KMS-11 (cell line): Measurements from ENCODE around the gene HHAT.

Experiments used
- H2AFZ ChIP-seq: fragments of 200-600 bp; sonication (generic); 2 replicates; pipeline ENCODE4 v1.6.1; 2016; ENCODE audit warnings: antibody characterized with exemption, mixed run types, low read depth
- H3K27ac ChIP-seq: fragments of 200-600 bp; sonication (generic); 2 replicates; pipeline ENCODE4 v1.6.1; 2016; ENCODE audit warnings: mild to moderate bottlenecking, mixed run types
- H3K27me3 ChIP-seq: fragments of 200-600 bp; sonication (generic); 2 replicates; pipeline ENCODE4 v1.6.1; 2017; ENCODE audit warnings: mild to moderate bottlenecking, low read depth, mixed run types, moderate library complexity; ENCODE audit not compliant: insufficient read depth
- H3K36me3 ChIP-seq: fragments of 200-600 bp; sonication (generic); 2 replicates; pipeline ENCODE4 v1.6.1; 2017; ENCODE audit warnings: mild to moderate bottlenecking, mixed run types; ENCODE audit not compliant: insufficient read depth
- H3K4me1 ChIP-seq: fragments of 200-600 bp; sonication (generic); 2 replicates; pipeline ENCODE4 v1.6.1; 2016; ENCODE audit warnings: mild to moderate bottlenecking, low read depth, mixed run types; ENCODE audit not compliant: poor library complexity, severe bottlenecking
- H3K4me2 ChIP-seq: fragments of 200-600 bp; sonication (generic); 2 replicates; pipeline ENCODE4 v1.7.0; 2016; ENCODE audit warnings: mild to moderate bottlenecking, mixed run types
- H3K4me3 ChIP-seq: fragments of 200-600 bp; sonication (generic); IDR thresholded peaks from 2 replicates; pipeline ENCODE4 v1.6.1; 2017; ENCODE audit warnings: low read depth, low read length, mixed read lengths; ENCODE audit not compliant: insufficient read depth
- H3K79me2 ChIP-seq: fragments of 200-600 bp; sonication (generic); 2 replicates; pipeline ENCODE4 v1.6.1; 2016; ENCODE audit warnings: low read depth, mixed run types; ENCODE audit not compliant: insufficient read depth
- H3K9ac ChIP-seq: fragments of 200-600 bp; sonication (generic); 2 replicates; pipeline ENCODE4 v1.6.1; 2016; ENCODE audit warnings: mild to moderate bottlenecking, mixed run types
- H4K20me1 ChIP-seq: fragments of 200-600 bp; sonication (generic); 2 replicates; pipeline ENCODE4 v1.6.1; 2016; ENCODE audit warnings: mild to moderate bottlenecking, mixed run types; ENCODE audit not compliant: insufficient read depth
- CTCF ChIP-seq: fragments of 200-600 bp; sonication (generic); conservative IDR thresholded peaks from 2 replicates; pipeline ENCODE4 v1.6.1; 2017; ENCODE audit warnings: low read depth, mild to moderate bottlenecking, antibody characterized with exemption, low read length, moderate library complexity, mixed read lengths

HHAT gene

GRCh38 chr1:210663730-210664573 lies 335.2 kb downstream of the HHAT start:
- Histone ChIP-seq H3K4me1 (peaks cover 4% of the 10 kb centered on the region), H3K79me2 (no peaks in the 10 kb centered on the region), H2AFZ (no peak overlapping the region), H3K9ac (no peak overlapping the region), H3K36me3 (no peaks in the 10 kb centered on the region), H3K4me2 (no peak overlapping the region), H3K27ac (no peak overlapping the region), H3K4me3 (no peak overlapping the region), H3K27me3 (no peaks in the 10 kb centered on the region), H4K20me1 (no peaks in the 10 kb centered on the region)
- no peak for TF ChIP-seq CTCF

- no peak overlapping the region for H2AFZ ChIP-seq
- no peaks in the 10 kb centered on the region for H3K4me1 ChIP-seq
- H3K27me3 ChIP-seq: no peaks in the 10 kb centered on the region
- no peak overlapping the region for H3K9ac ChIP-seq
- H4K20me1 ChIP-seq: no peaks in the 10 kb centered on the region
- no peaks in the 10 kb centered on the region for H3K79me2 ChIP-seq
- H3K36me3 ChIP-seq: no peaks in the 10 kb centered on the region
- H3K4me3 ChIP-seq: no peak overlapping the region
- no peak overlapping the region for H3K27ac ChIP-seq
- TF ChIP-seq CTCF: no peak
- no peak overlapping the region for H3K4me2 ChIP-seq
Observed at GRCh38 chr1:210669951-210670350, 341.2 kb downstream of the HHAT start.

- Histone ChIP-seq H3K27ac (no peak overlapping the region), H3K36me3 (no peaks in the 10 kb centered on the region), H3K79me2 (no peaks in the 10 kb centered on the region), H3K4me1 (peaks cover 6% of the 10 kb centered on the region), H2AFZ (no peak overlapping the region), H3K9ac (no peak overlapping the region), H3K4me3 (no peak overlapping the region), H3K4me2 (no peak overlapping the region), H4K20me1 (no peaks in the 10 kb centered on the region), H3K27me3 (no peaks in the 10 kb centered on the region)
- no peak for TF ChIP-seq CTCF
Observed at GRCh38 chr1:210674151-210674550, 345.4 kb downstream of the HHAT start.

GRCh38 chr1:210676539-210676938 lies 347.8 kb downstream of the HHAT start:
- no peak for TF ChIP-seq CTCF
- Histone ChIP-seq H3K4me3 (no peak overlapping the region), H3K27me3 (no peaks in the 10 kb centered on the region), H3K27ac (no peak overlapping the region), H3K9ac (no peak overlapping the region), H3K4me2 (no peak overlapping the region), H4K20me1 (no peaks in the 10 kb centered on the region), H3K36me3 (no peaks in the 10 kb centered on the region), H3K79me2 (no peaks in the 10 kb centered on the region), H3K4me1 (peaks cover 6% of the 10 kb centered on the region), H2AFZ (no peak overlapping the region)
